HL-60/S4 (cell line): ENCODE results near the gene OR1F1.
"Not testable (repeated sequence)": the region's sequence is repeated elsewhere in the genome, so short reads cannot be mapped to it uniquely, and the experiment has no call there.

Source experiments
- in situ Hi-C: fragments of 300-500 bp; cut with MboI; formaldehyde crosslinking; loops from 2 replicates; pipeline ENCODE4 v1.14.3; 2022; ENCODE audit warnings: low sequenced_read_pairs

Gene OR1F1

DNA sequence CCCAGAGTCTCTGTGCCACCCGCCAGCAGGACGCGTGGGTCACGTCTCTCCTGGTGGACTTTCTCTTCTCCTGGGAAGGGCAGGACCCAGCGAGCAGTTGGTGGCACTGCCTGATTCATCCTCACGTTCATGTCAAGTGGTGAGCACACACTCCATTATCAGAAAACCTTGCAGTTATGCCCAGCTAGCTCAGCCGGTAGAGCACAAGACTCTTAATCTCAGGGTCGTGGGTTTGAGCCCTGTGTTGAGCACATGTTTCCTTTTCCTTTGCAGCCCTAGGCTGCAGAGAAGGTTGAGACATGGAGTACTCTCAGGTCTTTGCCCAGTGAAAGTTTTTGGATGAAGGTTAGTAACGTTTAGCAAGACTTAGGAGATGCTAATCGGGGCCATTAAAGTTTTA, 8.0 kb downstream of the OR1F1 start:
- in situ Hi-C loops: no loop called here

DNA sequence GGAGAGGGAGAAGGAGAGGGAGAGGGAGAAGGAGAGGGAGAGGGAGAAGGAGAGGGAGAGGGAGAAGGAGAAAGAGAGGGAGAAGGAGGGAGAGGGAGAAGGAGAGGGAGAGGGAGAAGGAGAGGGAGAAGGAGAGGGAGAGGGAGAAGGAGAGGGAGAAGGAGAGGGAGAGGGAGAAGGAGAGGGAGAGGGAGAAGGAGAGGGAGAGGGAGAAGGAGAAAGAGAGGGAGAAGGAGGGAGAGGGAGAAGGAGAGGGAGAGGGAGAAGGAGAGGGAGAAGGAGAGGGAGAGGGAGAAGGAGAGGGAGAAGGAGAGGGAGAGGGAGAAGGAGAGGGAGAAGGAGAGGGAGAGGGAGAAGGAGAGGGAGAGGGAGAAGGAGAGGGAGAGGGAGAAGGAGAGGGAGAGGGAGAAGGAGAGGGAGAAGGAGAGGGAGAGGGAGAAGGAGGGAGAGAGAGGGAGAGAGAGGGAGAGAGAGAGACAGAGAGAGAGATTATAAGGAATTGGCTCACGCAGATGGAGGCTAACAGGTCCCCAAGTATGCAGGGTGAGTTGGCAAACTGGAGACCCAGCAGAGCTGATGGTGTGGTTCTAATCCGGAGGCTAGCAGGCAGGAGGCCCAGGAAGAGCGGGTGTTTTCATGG, 9.8 kb downstream of the OR1F1 start:
- in situ Hi-C loops: not testable (repeated sequence)

DNA sequence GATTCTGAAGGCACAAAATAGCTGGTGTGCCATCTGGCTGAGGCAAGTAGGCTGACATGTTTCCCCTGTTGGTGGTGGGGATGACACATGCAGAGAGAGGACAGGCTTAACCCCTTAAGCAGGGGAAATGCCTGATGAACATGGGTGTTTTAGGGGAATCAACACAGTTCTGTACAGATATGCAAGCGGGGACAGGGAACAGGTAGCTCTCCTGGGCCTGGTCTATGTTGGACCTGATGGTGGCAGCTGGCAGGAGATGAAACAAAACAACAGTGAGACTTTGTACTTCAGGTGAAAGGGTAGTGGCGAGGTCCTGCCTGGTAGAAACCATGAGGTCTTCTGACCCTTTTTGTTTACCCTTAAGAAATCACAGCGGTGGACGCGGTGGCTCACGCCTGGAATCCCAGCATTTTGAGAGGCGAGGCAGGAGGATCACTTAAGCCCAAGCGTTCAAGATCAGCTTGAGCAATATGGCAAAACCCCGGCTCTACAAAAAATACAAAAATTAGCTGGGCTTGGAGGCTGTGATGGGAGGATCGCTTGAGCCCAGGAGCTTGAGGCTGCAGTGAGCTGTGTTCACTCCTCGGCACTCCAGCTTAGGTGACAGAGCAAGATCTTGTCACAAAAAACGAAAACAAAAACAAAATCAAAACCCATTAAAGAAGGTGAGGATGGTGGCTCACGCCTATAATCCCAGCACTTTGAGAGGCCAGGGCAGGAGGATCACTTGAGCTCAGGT, 10.5 kb downstream of the OR1F1 start:
- in situ Hi-C loops: no loop called here

DNA sequence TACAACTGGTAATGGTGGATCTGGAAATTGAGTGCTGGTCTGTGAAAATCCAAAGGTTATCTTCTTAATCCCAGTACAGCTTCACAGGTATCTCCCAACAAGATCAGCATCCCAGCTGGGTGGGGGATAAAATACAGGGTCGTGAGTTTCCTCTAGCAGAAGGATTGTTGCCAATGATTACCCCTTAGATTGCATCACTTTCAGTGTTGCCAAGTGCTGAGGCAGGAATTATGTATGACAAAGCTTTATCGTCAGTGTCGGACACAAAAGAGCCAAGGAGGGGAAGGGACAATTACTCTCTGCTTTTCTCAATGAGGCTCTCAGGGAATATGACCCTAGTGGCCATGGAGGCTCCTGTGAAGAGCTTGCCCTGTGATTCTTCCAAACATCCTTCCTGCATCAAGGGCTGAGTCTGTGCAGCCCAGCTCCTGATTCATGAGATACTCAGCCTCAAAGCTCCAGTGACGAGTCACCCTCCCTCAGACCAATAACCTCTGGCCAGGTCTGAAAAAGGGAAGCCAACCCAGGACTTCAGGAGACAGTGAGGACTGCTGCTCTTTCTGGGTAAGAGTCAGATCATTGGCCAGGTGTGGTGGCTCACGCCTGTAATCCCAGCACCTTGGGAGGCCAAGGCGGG, 15.0 kb downstream of the OR1F1 start:
- in situ Hi-C loops: no loop called here

DNA sequence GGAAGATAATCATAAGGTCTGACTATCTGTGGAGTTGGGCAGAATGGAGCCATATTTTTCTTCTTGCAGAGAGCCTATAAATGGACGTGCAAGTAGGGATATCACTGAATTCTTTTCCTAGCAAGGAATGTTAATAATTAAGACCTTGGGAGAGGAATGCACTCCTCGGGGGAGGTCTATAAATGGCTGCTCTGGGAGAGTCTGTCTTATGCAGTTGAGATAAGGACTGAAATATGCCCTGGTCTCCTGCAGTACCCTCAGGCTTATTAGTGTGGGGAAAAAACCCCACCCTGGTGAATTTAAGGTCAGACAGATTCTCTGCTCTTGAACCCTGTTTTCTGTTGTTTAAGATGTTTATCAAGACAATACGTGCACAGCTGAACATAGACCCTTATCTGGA, 17.9 kb downstream of the OR1F1 start:
- in situ Hi-C loops: not testable (repeated sequence)

DNA sequence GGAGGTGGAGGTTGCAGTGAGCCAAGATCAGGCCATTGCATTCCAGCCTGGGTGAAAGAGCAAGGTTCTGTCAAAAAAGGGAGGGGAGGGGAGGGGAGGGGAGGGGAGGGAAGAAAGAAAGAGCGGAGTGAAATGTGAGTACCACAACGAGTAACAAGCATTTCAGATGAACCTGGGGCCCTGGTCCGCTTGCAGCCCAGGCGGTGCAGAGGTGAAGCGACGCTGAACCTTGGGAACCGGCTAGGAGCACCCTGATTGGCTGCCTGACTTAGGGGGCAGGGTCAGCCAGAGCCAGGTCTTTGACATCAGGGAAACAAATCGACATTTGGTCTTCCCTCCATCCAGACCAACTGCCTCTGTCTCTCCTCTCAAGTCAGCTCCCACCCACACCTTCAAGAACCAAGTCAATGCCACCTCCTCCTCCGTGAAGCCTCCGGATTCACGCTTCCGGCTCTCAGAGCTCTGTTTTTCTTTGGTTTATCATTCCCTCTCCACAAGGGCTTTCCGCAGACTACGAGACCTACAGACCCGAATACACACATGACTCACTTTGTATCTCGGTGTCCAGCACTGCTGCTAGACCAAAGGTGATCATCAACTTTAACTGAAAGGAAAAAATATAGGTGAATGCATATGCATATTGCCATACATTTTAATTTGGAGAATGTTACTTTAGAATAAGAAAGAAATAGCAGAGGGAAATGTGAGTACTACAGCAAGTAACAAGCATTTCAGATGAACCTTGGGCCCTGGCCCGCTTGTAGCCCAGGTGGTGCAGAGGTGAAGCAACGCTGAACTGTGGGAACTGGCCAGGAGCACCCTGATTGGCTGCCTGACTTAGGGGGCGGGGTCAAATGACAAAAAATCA, 19.3 kb downstream of the OR1F1 start:
- in situ Hi-C loops: no loop called here

DNA sequence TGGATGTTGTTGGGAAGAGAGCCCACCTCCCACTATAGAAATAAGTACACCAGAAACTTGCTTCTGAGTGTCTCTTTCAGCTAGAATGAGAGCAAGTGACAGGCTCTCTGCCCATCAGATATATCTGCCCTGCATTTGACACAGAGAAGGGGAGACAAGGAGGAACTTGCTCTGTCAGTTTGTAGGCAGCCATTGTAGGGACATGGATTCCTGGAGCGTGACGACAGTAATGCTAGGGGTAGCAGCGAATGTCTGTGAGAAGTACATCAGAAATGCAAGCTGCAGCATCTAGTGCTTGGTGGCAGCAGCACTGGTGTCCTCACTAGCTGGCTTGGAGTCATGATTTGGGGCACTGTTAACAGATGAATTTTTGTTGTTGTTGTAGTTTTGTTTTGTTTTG, 24.0 kb downstream of the OR1F1 start:
- in situ Hi-C loops: no loop called here

DNA sequence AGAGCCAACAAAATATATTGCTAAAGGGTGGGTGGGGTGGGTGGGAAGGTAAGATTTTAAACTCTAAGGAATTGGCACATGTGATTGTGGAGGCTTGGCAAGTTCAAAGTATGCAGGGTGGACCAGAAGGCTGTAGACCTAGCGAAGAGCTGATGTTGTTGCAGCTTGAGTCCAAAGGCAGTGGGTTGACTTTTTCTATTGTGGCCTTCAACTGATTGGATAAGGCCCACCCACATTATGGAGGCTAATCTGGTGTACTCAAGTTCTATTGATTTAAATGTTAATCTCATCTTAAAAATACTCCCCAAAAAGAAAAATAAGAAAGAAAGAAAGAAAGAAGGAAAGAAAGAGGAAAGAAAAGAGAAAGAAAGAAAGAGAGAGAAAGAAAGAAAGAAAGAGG, 24.6 kb downstream of the OR1F1 start:
- in situ Hi-C loops: no loop called here

DNA sequence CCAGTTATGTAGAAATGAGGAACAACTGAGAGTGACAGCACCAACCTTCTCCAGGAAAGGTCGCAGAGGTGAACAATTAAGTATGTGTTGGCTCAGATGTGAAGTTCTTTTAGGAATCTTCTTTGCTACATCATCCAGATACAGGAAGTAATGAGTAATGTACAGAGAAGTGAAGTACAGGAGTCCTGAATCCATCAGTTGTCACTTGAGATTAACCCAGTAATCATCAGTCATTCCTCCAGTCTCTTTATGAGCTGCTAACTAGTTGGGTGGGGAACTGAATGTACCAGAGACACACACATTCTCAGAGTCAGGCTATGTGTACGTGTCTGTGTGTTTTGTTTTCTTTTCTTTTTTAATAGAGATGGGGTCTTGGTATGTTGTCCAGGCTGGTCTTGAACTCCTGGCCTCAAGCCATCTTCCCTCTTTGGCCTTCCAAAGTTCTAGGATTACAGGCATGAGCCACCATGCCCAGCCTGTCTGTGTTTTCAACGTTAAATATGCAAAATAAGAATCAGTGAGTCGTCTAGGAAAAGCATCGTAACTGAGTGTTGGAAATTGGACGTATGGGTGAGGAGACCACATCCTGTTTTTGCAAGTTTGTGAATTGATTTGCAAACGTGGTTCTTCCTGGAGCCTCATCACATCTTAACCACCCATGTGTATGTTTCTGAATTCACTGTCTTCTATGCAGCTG, 27.0 kb downstream of the OR1F1 start:
- in situ Hi-C loops: no loop called here

DNA sequence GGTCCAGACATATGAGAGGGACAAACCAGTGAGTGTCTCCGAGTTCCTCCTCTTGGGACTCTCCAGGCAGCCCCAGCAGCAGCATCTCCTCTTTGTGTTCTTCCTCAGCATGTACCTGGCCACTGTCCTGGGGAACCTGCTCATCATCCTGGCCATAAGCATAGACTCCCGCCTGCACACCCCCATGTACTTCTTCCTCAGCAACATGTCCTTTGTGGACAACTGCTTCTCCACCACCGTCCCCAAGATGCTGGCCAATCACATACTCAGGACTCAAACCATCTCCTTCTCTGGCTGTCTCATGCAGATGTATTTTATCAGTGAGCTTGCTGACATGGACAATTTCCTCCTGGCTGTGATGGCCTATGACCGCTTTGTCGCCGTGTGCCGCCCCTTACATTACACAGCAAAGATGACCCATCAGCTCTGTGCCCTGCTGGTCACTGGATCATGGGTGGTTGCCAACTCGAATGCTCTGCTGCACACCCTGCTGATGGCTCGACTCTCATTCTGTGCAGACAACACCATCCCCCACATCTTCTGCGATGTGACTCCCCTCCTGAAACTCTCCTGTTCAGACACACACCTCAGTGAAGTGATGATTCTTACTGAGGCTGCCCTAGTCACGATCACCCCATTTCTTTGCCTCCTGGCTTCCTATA, 27.7 kb downstream of the OR1F1 start:
- in situ Hi-C loops: no loop called here

DNA sequence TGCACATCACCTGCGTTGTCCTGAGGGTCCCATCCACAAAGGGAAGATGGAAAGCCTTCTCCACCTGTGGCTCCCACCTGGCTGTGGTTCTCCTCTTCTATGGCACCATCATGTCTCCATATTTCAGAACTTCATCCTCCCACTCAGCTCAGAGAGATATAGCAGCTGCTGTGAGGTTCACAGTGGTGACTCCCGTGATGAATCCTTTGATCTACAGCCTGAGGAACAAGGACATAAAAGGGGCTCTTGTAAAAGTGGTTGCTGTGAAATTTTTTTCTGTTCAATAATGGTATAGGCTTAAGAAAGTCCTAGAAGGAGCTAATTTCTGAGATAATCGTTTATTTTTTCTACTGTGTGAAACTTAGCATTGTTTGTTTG, 28.2 kb downstream of the OR1F1 start:
- in situ Hi-C loops: no loop called here

DNA sequence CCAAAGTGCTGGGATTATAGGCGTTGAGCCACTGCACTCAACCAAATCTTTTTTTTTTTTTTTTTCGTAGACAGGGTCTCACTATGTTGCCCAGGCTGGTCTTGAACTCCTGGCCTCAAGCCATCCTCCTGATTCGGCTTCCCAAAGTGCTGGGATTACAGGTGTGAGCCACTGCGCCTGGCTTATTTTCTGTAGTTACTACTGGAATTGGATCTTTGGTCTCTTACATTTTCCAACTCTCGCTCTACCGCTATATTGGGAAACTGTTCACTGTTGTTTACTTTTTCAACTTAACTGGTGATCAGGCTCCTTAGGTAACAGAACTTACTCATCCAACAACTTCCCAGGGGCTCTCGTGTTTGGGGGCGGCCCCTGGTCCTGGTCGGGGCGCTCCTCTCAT, 32.8 kb downstream of the OR1F1 start:
- in situ Hi-C loops: no loop called here

DNA sequence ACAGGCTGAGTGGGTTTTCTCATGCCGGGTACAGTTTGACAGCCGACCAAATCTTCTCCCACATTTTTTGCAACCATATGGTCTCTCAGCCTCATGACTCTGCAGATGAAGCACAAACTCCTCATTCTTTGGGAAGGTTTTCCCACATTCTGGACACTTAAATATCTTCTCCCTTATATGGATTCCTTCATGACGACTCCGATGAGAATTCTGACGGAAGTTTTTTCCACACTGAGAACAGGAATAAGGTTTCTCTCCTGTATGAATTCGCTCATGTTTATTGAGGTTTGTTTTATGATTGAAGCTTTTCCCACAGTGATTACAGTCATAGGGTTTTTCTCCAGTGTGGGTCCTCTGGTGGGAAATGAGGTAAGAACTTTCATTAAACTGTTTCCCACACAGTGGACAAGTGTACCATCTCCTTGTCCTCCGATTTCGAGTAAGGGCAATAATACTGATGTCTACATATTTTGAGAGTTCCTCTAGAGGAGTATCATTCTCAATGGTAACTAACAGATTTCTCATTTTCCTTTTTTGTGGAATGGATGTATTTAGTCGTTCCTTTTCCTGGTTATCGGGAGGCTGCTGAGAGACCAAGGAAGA, 36.0 kb downstream of the OR1F1 start:
- in situ Hi-C loops: no loop called here

DNA sequence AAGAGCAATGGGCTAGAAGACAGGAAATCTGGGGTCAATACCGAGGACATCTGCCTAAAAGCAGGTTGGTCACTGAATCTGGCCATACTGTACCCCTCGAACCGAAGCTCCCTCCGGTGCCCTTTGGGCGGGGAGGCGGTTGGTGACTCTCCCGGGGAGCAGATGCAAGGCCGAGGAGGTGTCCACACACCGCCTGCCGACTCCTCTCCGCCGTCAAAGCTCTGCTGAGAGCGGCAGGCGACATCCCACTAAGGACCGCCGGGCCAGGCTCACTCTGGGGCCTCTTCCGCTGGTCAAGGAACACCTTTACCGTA, 46.5 kb downstream of the OR1F1 start:
- in situ Hi-C loops: no loop called here

DNA sequence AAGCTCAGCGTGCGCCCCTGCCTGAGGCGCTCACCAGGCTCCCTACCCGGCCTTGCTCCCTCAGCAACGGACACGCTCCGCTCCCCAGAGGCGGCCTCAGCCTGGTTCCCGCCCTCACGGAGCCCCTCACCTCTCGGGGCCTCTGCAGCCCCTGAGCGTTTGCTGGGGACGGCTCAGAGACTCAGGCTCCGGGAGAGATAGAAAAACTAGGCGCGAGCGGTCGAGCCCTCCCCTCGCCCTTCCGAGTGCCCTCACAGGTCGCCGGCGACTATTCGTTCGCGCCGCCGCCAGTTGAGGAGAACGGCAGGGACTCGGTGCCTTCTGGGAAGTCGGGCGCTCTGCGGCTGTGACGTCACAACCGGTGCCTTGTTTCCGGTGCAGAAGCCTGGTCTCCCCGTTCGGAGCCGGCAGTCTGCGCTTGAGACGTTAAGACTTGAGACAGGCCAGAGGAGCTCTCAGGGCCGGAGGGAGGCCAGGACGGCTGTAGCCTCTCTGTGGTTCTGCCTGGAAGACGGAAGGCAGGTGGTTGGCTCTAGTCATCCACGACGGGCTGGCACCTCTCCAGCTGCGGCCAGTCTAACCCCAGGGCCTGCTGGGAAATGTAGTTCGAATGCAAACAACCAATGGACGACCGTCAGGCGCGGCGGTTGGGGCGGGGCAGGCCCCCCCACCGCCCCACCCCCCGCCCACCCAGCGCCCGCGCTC, 47.0 kb downstream of the OR1F1 start, which contains the start of gene ZNF200:
Gene ZNF200, minus strand, starts transcription at position 302 of the 705 bp plus-strand sequence. CDS start 1,403 bp downstream, outside the sequence.
- in situ Hi-C loops: no loop called here

DNA sequence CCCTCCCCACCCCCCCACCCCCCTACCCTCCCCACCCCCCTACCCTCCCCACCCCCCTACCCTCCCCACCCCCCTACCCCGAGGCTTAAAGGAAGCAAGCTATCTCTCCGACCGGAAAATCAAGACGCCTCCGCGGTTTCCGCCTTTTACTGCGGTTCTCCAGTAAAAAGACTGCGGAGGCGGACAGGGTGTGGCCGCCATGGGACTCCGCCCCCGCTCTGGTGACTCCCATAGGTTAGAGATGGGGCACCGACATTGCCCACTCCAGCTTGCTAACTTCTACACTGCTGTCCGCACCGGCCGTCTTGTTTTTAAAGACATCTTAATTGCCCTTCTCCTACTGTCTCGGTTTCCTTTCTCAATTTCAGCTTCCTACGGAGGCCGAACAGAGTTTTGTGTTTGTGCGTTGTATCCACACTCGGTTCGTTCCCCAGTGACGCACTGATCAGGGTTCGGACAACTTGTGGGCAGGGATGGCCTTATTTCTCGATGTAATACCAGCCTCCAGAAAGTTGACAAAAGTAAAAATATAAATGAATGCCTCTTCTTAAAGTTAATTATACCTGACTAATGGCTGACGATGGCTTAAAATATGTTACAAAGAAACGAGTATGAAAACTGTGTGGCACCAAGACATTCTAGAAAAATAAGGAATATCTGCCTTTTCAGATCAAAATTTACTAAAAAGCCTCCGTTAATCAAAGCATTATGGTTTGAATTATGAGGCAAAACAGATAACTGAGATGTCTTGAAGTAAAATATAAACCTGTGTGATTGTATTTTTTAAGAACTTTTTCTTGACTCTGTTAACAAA, 48.1 kb downstream of the OR1F1 start:
- in situ Hi-C loops: no loop called here

DNA sequence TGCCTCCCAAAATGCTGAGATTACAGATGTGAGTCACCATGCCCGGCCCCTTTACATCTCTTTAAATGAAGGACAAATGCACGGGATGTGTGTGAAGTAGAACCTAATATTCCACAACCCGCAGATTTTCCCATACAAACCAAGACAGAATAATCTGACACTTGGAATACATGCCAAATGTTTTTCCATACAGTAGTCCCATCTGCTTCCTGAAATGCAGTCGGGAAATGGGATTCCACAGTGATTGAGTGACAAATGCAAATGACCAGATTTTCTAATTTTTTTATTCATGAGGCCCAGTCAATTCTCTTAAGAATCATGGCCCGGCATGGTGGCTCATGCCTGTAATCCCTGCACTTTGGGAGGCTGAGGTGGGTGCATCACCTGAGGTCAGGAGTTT, 53.8 kb downstream of the OR1F1 start:
- in situ Hi-C loops: no loop called here

DNA sequence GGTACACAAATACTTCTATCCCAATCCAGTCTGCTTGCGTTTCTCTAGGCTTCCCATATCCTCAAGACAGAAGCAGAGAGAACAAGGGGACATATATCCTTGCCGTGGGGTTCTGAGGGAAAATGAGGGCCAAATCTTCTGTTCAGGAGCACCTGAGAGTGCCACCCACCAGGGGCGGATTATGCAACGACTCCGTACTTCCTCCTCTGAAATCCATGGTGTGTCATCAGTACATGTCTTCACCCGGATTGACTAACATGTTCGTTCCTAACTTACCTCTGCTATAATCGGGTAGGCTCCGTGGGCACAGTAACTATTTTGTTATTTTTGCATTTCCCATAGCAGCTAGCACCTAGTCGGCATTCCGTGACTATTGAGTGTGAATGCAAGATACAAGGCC, 54.7 kb downstream of the OR1F1 start:
- in situ Hi-C loops: no loop called here
